Cardiac muscle cell (in vitro differentiated cells and primary cell): Measurements from ENCODE around the gene IPO11. TPM values are rescaled to one million over a fixed set of nuclear protein-coding genes. Genes with fewer than 3 reads are reported as not detected.

Experiments
- DNase-seq, 2 donors: peaks; one replicate each; pipeline versions ENCODE4 v3.0.0 to v3.0.0-alpha.2; 2010 to 2017; ENCODE audit warnings: low read depth in 1 of 2, low spot score in 1 of 2
- H3K27ac ChIP-seq: fragments of 200-600 bp; sonication (generic); 2 replicates; pipeline ENCODE4 v1.5.1; 2016
- H3K27me3 ChIP-seq: fragments of 200-600 bp; sonication (generic); 2 replicates; pipeline ENCODE4 v1.6.0; 2016; ENCODE audit warnings: control low read depth
- H3K36me3 ChIP-seq: fragments of 200-600 bp; sonication (generic); 2 replicates; pipeline ENCODE4 v1.5.1; 2016; ENCODE audit warnings: control low read depth
- H3K4me1 ChIP-seq: fragments of 200-600 bp; sonication (generic); 2 replicates; pipeline ENCODE4 v1.8.1; 2017; ENCODE audit warnings: low read depth, mild to moderate bottlenecking, mixed run types
- H3K4me3 ChIP-seq: fragments of 200-600 bp; sonication (generic); 2 replicates; pipeline ENCODE4 v1.5.1; 2016; ENCODE audit warnings: mild to moderate bottlenecking
- H3K9me3 ChIP-seq: fragments of 200-600 bp; sonication (generic); 2 replicates; pipeline ENCODE4 v1.5.1; 2017; ENCODE audit warnings: low read depth, mild to moderate bottlenecking, control low read depth
- CTCF ChIP-seq: IDR thresholded peaks from 2 replicates; pipeline ENCODE4 v1.5.1; 2012; ENCODE audit warnings: low read depth, mild to moderate bottlenecking, low read length
- polyA plus RNA-seq: library from polyadenylated mRNA; unstranded; fragments of >200 nt; fragmentation: Nextera tagmentation; extraction: Ambion mirVana; gene quantifications from 2 replicates; pipeline ENCODE4 v1.2.1, GENCODE V29; 2016
- total RNA-seq: library from RNA; depleted of rRNA; stranded (reverse); fragments of >200 nt; gene quantifications from 2 replicates; pipeline ENCODE4 v1.2.3, GENCODE V29; 2016

The IPO11 gene
- total and polyA plus RNA-seq, 2 experiments from 2014 or later: 11.6 to 17.9 TPM

GRCh38 chr5:62631909-62632580 is 219.5 kb downstream of the IPO11 start:
- TF ChIP-seq CTCF: no peak
- H3K4me1 ChIP-seq: no peaks in the 10 kb centered on the region
- peaks cover 3% of the 10 kb centered on the region for H3K36me3 ChIP-seq
- H3K9me3 ChIP-seq: no peaks in the 10 kb centered on the region
- H3K4me3 ChIP-seq: no peak overlapping the region
- no peaks in the 10 kb centered on the region for H3K27me3 ChIP-seq
- peak in 1 of 2 donors; percentile 26 for DNase-seq
- H3K27ac ChIP-seq: no peak overlapping the region

GRCh38 chr5:62633243-62633642 is 220.7 kb downstream of the IPO11 start:
- Histone ChIP-seq H3K9me3 (no peaks in the 10 kb centered on the region), H3K4me1 (no peaks in the 10 kb centered on the region), H3K4me3 (no peak overlapping the region), H3K27ac (no peak overlapping the region), H3K36me3 (peaks cover 3% of the 10 kb centered on the region), H3K27me3 (no peaks in the 10 kb centered on the region)
- TF ChIP-seq CTCF: no peak
- no peak for DNase-seq

- Histone ChIP-seq H3K4me1 (no peaks in the 10 kb centered on the region), H3K27ac (no peak overlapping the region), H3K4me3 (no peak overlapping the region), H3K27me3 (no peaks in the 10 kb centered on the region), H3K9me3 (no peaks in the 10 kb centered on the region), H3K36me3 (no peaks in the 10 kb centered on the region)
- no peak for DNase-seq
- no peak for TF ChIP-seq CTCF
These were observed 227.9 kb downstream of the IPO11 start for GRCh38 chr5:62640446-62640845.

- DNase-seq: no peak
- H3K27ac ChIP-seq: no peak overlapping the region
These were observed 229.9 kb downstream of the IPO11 start for GRCh38 chr5:62642468-62642867.

GRCh38 chr5:62643556-62644451 is 231.2 kb downstream of the IPO11 start:
- Histone ChIP-seq H3K36me3 (no peaks in the 10 kb centered on the region), H3K4me3 (no peak overlapping the region), H3K9me3 (no peaks in the 10 kb centered on the region), H3K27ac (no peak overlapping the region), H3K4me1 (no peaks in the 10 kb centered on the region), H3K27me3 (no peaks in the 10 kb centered on the region)
- no peak for DNase-seq
- TF ChIP-seq CTCF: no peak

More at GRCh38 chr5:62642468-62642867, 229.9 kb downstream of the IPO11 start:
- TF ChIP-seq CTCF: no peak
- H3K27me3 ChIP-seq: no peaks in the 10 kb centered on the region
- no peak overlapping the region for H3K4me3 ChIP-seq
- H3K36me3 ChIP-seq: no peaks in the 10 kb centered on the region
- no peaks in the 10 kb centered on the region for H3K9me3 ChIP-seq
- H3K4me1 ChIP-seq: no peaks in the 10 kb centered on the region
